Astrocyte of the spinal cord (primary cell): Measurements from ENCODE around the gene POLR3K.
A peak's percentile ranks its signal among the peaks of the same experiment; 100 is the strongest.

Source experiments
- DNase-seq: peaks from one replicate; pipeline ENCODE4 v3.0.0; 2011; ENCODE audit warnings: low read depth, low spot score
- H3K4me3 ChIP-seq: 2 replicates; pipeline ENCODE4 v1.5.1; 2011; ENCODE audit warnings: low read depth, mild to moderate bottlenecking, low read length, moderate library complexity
- in situ Hi-C: cut with HindIII; loops from 2 replicates; pipeline ENCODE4 v1.10.0; 2017; ENCODE audit warnings: low sequenced_read_pairs
- TF ChIP-seq, protein P1 (sequence below): IDR thresholded peaks from 2 replicates; pipeline ENCODE4 v1.5.1; 2012; ENCODE audit warnings: low read depth, mild to moderate bottlenecking, low read length, inconsistent platforms

POLR3K gene

DNA sequence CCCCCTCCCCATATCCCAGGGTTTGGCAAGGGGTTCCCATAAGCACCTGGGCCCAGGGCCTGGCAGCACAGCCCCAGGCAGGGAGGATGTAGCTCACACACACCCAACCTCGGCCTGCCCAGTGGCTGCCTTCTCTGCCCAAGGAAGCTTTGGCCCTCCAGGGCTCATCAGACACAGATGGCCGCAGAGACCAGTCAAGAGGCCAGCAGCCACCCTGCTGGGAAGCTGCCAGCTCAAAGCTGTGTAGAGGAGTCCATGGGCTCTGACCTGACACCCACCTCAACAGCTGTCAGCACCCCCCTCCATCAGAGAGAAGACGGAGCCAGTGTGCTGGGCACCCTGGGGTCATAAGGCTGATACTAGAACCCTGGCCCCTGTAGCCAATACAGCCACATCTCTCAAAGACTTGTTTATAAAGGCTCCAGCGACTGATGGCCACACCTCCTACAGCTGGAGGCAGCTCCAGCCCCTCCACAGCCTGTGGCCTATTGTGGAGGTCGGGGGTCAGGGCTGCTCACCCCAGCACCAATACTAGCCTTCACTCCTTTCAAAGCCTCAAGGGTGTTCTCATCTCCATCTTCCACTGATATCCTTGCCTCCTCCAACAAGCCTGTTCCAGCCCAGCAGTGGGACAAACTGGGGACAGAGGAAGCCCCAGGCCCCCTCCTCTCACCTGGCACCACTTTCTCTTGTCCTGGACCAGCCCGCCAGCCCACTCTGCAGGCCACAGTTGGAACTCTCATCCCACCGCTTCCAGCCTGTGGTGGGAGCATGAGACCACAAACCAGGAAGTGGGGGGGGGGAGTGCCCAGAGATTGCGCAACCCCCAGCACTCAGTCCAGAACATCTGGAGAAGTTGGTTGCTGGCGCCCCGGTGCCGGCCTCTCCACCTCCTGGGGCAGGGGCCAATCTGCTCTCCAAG, 22.4 kb upstream of the POLR3K start:
- DNase-seq: peak; percentile 77
- TF ChIP-seq, protein P1, sequence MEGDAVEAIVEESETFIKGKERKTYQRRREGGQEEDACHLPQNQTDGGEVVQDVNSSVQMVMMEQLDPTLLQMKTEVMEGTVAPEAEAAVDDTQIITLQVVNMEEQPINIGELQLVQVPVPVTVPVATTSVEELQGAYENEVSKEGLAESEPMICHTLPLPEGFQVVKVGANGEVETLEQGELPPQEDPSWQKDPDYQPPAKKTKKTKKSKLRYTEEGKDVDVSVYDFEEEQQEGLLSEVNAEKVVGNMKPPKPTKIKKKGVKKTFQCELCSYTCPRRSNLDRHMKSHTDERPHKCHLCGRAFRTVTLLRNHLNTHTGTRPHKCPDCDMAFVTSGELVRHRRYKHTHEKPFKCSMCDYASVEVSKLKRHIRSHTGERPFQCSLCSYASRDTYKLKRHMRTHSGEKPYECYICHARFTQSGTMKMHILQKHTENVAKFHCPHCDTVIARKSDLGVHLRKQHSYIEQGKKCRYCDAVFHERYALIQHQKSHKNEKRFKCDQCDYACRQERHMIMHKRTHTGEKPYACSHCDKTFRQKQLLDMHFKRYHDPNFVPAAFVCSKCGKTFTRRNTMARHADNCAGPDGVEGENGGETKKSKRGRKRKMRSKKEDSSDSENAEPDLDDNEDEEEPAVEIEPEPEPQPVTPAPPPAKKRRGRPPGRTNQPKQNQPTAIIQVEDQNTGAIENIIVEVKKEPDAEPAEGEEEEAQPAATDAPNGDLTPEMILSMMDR: peak; percentile 28
- no peak overlapping the region for H3K4me3 ChIP-seq
- in situ Hi-C loops: no loop called here

DNA sequence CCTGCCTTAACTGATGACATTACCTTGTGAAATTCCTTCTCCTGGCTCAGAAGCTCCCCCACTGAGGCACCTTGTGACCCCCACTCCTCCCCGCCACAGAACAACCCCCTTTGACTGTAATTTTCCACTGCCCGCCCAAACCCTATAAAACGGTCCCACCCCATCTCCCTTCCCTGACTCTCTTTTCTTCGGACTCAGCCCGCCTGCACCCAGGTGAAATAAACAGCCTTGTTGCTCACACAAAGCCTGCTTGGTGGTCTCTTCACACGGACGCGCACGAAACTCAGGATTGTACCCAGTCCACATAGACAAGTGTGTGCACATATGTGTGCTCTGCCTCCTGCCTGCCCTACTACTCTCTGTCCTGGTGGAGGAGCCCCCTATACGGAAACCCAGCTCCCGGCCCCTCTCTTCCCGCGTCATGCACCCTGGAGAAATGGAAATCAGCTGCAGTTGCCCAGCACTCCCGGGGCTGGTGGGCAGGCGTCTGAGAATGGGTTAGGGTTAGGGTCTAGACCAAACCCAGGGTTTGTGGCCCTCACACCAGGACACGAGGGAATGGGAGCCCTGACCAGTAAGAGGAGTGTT, 21.4 kb upstream of the POLR3K start:
- H3K4me3 ChIP-seq: no peak overlapping the region
- in situ Hi-C loops: no loop called here
- TF ChIP-seq, protein P1: no peak
- no peak for DNase-seq

DNA sequence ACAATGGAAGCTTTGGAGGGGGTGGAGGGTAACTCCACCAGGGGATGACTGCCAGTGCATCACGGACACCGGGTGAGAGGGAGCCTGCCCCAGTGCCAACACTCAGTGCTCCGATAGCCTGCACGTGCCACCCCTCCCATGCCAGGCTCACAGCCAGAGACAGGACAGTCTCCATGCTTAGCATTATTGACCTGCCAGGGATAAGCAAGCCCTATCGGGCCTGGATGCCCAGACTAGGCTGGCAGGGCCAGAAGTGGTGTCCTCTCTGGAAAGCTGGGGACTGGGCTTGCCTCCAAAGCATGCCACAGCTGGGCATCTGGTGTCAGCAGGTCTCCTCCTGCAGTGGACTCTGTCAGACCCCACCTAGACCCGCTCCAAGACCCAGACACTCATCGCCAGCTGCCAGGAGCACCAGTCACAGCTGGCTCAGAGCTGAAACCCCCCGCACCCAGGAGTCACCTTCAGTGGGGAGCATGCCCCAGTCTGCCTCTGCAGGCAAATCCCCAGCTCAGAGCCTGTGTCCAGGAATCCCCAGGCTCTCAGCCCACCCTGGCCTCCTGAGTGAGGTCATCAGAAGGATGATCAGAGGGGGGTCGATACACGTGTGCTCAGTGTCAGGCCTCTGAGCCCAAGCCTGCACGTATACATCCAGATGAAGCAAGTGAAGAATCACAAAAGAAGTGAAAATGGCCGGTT, 20.8 kb upstream of the POLR3K start:
- in situ Hi-C loops: no loop called here
- TF ChIP-seq, protein P1: no peak
- no peak for DNase-seq
- H3K4me3 ChIP-seq: no peak overlapping the region

DNA sequence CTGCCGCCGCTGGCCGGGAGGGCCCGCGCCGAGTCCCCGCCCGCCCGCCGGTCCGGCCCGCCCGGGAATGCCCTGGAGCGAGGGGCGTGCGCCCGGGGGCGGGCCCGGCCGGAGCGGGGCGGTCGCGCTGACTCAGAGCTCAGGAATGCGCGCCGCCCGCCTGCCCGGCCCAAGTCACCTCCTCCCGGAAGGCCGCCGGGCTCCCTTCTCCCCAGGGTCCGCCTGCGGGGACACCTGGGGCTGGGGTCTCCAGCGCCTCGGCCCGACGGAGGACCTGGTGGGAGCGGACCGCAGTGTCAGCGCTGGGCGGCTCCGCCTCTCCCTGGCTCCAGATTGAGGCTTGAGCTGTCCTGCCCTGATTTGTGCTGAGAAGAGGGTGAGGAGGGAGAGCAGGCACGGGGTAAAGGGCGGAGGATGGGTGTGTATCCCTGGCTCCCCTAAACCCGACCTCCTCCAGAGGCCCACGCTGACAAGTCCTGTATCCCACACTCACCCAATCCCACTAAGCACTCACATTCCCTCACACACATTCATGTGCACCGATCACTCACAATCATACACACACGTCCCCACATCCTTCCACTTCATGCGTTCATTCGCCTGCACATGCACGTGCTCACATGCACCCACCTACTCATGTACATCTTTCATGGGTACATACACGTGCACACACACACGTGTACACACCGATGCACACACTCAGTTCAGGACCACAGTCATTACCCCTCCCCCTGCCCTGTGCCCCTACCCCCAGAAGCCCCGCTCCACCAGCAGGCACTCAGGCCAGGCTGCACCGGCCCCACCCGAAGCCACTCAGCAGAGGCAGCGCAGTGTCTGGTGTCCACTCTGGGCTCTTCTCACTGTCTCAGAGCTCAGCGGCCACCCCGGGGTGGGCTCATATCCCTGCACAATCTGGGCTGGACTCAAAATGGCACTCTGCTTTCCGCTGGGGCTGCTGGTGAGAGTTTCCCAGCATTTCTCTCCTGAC, 19.4 kb upstream of the POLR3K start, which contains the start of gene RHBDF1:
TSS of gene RHBDF1 (minus strand) at position 71 of the 988 bp plus-strand sequence. CDS start 7,616 bp downstream, outside the sequence.
- TF ChIP-seq, protein P1: no peak
- no peak for DNase-seq
- in situ Hi-C loops: no loop called here
- peak within 1 kb of the TSS; percentile 65 for H3K4me3 ChIP-seq

DNA sequence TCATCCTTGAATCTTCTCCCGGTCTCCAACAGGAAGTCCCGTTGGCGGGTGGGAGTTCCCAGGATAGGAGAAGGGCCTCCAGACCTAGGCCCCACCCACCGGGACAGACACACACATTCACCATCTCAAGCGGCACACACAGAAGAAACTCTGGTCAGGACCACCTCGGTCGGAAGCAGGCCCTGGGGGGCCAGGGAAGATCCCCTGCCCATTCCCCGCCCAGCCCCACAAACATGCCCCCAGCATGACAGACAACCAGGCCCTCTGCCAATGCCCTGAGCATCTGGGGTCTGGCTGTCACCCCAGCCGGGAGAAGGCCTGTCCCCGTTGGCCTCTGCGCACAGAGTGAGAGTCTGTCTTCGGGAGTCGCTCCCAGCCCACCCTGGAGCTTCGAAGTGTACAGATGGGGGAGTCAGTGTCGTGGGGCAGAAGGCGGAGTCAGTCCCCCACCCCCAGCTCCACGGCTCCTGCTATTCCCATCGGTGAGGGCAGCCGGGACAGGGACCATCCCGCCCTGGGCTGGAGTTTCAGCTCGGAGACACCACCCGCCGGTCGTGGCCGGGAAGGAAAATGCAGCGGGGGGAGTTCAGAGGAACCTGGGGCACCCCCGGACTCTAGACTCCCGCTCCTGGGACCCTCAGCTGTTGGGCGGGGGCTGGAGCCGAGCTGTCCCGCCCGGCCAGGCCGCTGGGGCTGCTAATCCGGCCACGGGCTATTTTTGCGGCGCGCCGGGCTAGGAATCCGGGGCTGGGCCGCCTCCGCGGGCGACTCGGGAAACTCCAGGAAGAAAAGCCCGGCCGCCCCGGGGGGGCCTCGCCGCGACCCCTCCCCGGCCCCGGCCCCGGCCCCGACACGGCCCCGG, 18.4 kb upstream of the POLR3K start:
- H3K4me3 ChIP-seq: peak overlapping the region; percentile 65
- in situ Hi-C loops: no loop called here
- peak; percentile 63 for DNase-seq
- TF ChIP-seq, protein P1: no peak
